ENCODE measurements around the gene BAIAP2.

The BAIAP2 gene

DNA sequence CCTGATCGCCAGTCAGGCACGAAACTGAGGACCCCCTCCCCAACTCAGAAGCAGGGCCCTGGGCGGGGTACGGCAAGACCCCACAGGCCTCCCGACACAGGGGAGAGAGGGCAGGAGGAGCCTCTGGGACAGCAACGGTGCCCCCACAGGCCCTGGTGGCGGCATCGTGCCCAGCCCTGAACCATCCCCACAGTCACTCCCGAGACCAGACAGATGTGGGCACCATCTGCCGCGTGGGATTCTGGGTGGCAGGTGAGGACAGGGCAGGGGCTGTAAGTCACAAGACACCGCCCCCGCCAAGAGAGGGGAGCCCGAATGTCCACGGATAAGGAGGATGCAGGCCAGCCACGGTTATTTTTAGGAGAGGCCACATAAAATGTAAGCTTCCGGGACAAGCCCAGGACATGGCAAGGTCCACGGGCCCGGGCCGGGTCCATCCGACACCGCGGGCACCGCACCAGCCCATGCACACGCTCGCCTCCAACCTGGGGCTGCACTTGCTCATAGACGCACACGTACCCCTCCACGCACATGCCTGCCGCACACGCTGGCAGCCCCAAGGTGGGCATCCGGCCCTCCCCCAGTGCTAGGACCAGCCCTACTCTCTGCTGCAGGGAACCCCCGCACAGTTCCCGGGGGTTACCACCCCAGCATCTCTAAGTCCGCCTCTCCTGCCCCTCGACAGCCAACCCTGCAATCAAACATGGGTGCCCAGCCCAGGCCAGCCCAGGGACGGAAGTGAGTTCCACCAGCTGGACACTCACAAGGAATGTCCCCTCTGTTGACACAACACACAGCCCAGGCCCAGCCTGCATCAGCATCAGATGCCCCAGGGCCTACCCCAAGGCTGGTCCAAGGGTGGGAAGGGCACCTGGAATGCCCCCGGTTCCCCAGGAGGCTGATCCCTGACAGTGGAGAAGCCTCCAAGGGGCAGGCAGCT is 122.2 kb downstream of the BAIAP2 start:
- no peaks in the 10 kb centered on the region for H3K4me1 ChIP-seq (ENCODE audit: insufficient read depth, low read length, poor library complexity, severe bottlenecking)
- no peak overlapping the region for H3K9ac ChIP-seq (ENCODE audit: low read depth, low read length, poor library complexity, severe bottlenecking)
- no peaks in the 10 kb centered on the region for H3K9me2 ChIP-seq (replicated peaks; ENCODE audit: low read depth, low read length)
- no peaks in the 10 kb centered on the region for H3K79me2 ChIP-seq (ENCODE audit: insufficient read depth, low read length)
- no peaks in the 10 kb centered on the region for H3F3A ChIP-seq (ENCODE audit: low read depth)
- no peaks in the 10 kb centered on the region for H3K27me3 ChIP-seq (ENCODE audit: insufficient read depth, low read length, poor library complexity, severe bottlenecking)
- no peak overlapping the region for H3K4me2 ChIP-seq (ENCODE audit: low read depth, low read length, poor library complexity, severe bottlenecking)
- no peak overlapping the region for H2AFZ ChIP-seq (ENCODE audit: low read length)
- no peaks in the 10 kb centered on the region for H3K36me3 ChIP-seq (ENCODE audit: insufficient read depth, low read length)
- no peak overlapping the region for H3K4me3 ChIP-seq (ENCODE audit: low read length, poor library complexity, severe bottlenecking)
- H3K9me3 ChIP-seq (ENCODE audit: insufficient read depth, low read depth, low read length), result no peaks in the 10 kb centered on the region
- TF ChIP-seq, protein P1, sequence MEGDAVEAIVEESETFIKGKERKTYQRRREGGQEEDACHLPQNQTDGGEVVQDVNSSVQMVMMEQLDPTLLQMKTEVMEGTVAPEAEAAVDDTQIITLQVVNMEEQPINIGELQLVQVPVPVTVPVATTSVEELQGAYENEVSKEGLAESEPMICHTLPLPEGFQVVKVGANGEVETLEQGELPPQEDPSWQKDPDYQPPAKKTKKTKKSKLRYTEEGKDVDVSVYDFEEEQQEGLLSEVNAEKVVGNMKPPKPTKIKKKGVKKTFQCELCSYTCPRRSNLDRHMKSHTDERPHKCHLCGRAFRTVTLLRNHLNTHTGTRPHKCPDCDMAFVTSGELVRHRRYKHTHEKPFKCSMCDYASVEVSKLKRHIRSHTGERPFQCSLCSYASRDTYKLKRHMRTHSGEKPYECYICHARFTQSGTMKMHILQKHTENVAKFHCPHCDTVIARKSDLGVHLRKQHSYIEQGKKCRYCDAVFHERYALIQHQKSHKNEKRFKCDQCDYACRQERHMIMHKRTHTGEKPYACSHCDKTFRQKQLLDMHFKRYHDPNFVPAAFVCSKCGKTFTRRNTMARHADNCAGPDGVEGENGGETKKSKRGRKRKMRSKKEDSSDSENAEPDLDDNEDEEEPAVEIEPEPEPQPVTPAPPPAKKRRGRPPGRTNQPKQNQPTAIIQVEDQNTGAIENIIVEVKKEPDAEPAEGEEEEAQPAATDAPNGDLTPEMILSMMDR (conservative IDR thresholded peaks at IDR 0.05; ENCODE audit: low read length), result no peak
- no peak for TF ChIP-seq EZH2phosphoT487 (IDR thresholded peaks at IDR 0.05; ENCODE audit: borderline replicate concordance)
- H4K20me1 ChIP-seq (ENCODE audit: insufficient read depth, low read length, poor library complexity, severe bottlenecking), result no peaks in the 10 kb centered on the region

DNA sequence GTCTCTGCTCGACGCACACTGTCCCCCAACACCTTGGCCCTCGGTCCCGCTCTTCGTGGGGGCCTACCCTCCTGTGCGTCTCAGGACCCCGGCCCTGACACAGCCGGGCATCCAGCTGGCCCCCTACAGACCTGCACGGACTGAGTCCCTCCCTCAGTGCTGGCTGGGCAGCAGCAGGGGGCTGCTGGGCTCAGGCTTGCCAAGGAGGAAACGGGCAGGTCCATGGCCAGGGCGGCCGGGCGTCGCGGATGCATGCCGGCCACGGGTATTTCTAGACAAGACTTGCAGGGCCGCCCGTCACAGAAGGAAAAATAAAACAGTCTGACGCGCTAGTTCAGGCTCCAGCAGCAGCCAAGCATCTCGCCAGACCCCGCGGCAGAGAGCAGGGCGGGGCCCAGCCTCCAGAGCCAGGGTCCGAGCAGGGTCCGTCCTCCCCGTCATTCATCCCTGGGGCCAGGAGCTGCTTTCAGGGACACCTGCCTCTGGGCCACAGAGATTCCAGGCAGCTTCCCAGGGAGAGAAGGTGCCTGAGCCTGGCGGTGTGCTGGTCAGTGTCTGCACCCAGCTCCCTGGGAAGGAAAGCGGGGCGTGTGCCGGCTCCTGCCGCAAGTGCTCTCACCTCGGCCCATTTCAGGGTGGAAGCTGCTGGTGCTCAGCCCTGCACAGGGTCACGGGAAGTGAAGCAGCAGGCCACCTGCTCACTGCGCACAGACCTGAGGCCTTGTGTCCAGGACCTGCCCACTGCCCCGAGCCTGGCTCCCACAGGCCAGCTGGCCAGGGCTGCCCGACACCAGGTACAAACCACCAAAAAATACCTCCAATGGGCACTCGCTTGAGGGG is 123.1 kb downstream of the BAIAP2 start:
- Histone ChIP-seq H3K9me3 (ENCODE audit: insufficient read depth, low read depth, low read length) (no peaks in the 10 kb centered on the region), H3K36me3 (ENCODE audit: insufficient read depth, low read length) (no peaks in the 10 kb centered on the region), H3K4me2 (ENCODE audit: low read depth, low read length, poor library complexity, severe bottlenecking) (no peak overlapping the region), H3F3A (ENCODE audit: low read depth) (no peaks in the 10 kb centered on the region), H2AFZ (ENCODE audit: low read length) (no peak overlapping the region), H4K20me1 (ENCODE audit: insufficient read depth, low read length, poor library complexity, severe bottlenecking) (no peaks in the 10 kb centered on the region), H3K4me3 (ENCODE audit: low read length, poor library complexity, severe bottlenecking) (no peak overlapping the region), H3K9ac (ENCODE audit: low read depth, low read length, poor library complexity, severe bottlenecking) (no peak overlapping the region), H3K9me2 (replicated peaks; ENCODE audit: low read depth, low read length) (no peaks in the 10 kb centered on the region), H3K4me1 (ENCODE audit: insufficient read depth, low read length, poor library complexity, severe bottlenecking) (no peaks in the 10 kb centered on the region), H3K27me3 (ENCODE audit: insufficient read depth, low read length, poor library complexity, severe bottlenecking) (no peaks in the 10 kb centered on the region), H3K79me2 (ENCODE audit: insufficient read depth, low read length) (no peaks in the 10 kb centered on the region)
- TF ChIP-seq, protein P1 (conservative IDR thresholded peaks at IDR 0.05; ENCODE audit: low read length), result no peak
- no peak for TF ChIP-seq EZH2phosphoT487 (IDR thresholded peaks at IDR 0.05; ENCODE audit: borderline replicate concordance)

DNA sequence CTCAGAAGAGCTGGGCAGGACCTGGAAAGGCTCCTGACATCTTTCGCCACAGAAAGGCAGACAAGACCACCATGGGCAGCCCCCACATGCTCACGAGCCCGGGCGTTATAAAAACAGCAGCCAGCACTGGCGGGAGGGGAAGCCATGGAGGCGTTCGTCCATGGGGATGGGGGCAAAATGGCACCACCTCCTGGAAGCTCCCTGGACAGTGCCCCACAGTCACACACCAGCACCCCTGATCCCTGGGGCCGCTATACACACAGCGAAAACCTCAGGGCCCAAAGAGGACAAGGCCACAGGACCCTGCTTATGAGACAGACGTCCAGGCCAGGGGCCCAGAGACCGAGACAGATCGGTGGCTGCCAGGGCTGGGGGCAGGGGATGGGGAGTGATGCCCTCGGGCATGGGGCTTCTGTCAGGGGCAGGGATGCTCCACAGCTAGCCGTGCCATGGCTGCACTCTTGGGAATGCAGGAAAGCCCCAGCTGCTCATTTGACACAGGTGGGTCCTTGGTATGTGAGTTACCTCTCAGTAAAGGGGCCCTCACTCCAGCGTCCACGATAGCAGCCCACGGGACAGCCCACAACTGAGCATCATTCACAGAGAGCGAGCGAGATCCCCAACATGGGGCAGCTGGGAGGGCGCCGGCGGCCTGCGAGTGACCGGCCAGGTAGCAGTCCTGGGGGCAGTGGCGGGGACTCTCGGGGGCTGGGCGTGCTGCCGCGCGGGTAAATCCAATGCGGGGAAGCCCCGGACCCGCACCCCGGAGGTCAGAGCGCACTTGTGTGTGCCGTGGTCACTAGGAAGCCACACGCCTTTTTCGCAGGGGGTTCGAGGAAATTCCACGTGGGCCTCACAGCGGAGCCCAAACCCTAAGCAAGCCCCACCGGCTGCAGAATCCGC is 124.0 kb downstream of the BAIAP2 start:
- Histone ChIP-seq H3K36me3 (ENCODE audit: insufficient read depth, low read length) (no peaks in the 10 kb centered on the region), H3K4me2 (ENCODE audit: low read depth, low read length, poor library complexity, severe bottlenecking) (no peak overlapping the region), H3F3A (ENCODE audit: low read depth) (no peaks in the 10 kb centered on the region), H3K4me1 (ENCODE audit: insufficient read depth, low read length, poor library complexity, severe bottlenecking) (no peaks in the 10 kb centered on the region), H3K4me3 (ENCODE audit: low read length, poor library complexity, severe bottlenecking) (no peak overlapping the region), H3K79me2 (ENCODE audit: insufficient read depth, low read length) (no peaks in the 10 kb centered on the region), H2AFZ (ENCODE audit: low read length) (no peak overlapping the region), H3K9me3 (ENCODE audit: insufficient read depth, low read depth, low read length) (no peaks in the 10 kb centered on the region), H4K20me1 (ENCODE audit: insufficient read depth, low read length, poor library complexity, severe bottlenecking) (no peaks in the 10 kb centered on the region), H3K27me3 (ENCODE audit: insufficient read depth, low read length, poor library complexity, severe bottlenecking) (no peaks in the 10 kb centered on the region), H3K9ac (ENCODE audit: low read depth, low read length, poor library complexity, severe bottlenecking) (no peak overlapping the region), H3K9me2 (replicated peaks; ENCODE audit: low read depth, low read length) (no peaks in the 10 kb centered on the region)
- TF ChIP-seq, protein P1 (conservative IDR thresholded peaks at IDR 0.05; ENCODE audit: low read length), result no peak
- TF ChIP-seq EZH2phosphoT487 (IDR thresholded peaks at IDR 0.05; ENCODE audit: borderline replicate concordance), result no peak

All from Loucy (cell line).